Measurements from ENCODE around the gene LRRC32.

The LRRC32 gene

GRCh38 chr11:76662656-76663485 is 7.7 kb downstream of the LRRC32 start:
- H3K36me3 Mint-ChIP-seq (ENCODE audit: low read depth), result no peaks in the 10 kb centered on the region
- H3K27ac Mint-ChIP-seq, result peak overlapping the region in 2 of 3 experiments; percentile 39 to 69
- no peaks in the 10 kb centered on the region for H3K9me3 Mint-ChIP-seq

DNA sequence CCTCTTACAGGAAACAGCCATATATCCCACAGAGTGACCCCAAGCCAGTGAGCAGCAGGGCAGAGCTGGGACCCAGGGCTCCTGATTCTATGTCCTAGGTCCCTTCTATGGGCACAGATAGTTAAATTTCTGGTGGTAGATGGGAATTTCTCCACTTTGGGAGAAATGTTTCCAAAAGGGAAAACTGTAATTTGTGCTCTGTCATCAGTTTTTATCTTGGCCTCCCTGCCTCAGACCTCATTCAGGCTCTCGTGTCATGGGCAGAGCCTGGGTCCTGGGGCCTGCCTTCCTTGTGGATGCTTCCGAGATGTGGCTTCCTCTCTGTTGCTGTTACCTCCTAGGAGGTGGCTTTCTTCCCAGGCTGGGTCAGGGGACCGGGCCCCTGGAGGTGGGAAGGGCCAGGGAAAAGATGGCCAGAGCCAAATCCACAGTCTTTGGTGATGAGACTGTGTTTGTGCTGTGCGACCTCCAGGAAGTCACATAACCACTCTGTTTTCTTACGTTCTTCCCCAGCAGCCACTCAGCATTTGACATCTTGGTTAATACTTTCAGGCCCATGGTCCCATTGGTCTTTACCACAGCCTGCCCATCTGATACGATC is 8.6 kb downstream of the LRRC32 start:
- H3K4me1 Mint-ChIP-seq, result peaks cover 49% of the 10 kb centered on the region
- TF ChIP-seq CTCF (IDR thresholded peaks at IDR 0.05; ENCODE audit: unreplicated experiment in 3 of 3), result no peak
- peak overlapping the region in 2 of 3 experiments; percentile 61 to 69 for H3K27ac Mint-ChIP-seq

More at GRCh38 chr11:76662656-76663485, 7.7 kb downstream of the LRRC32 start:
- Mint-ChIP-seq H3K4me3 (no peak overlapping the region), H3K27me3 (ENCODE audit: low read depth) (peaks cover 18% of the 10 kb centered on the region), H3K4me1 (peaks cover 46% of the 10 kb centered on the region)
- TF ChIP-seq CTCF (IDR thresholded peaks at IDR 0.05; ENCODE audit: unreplicated experiment in 3 of 3), result no peak

GRCh38 chr11:76661306-76661751 is 9.2 kb downstream of the LRRC32 start:
- no peak overlapping the region for H3K4me3 Mint-ChIP-seq
- no peaks in the 10 kb centered on the region for H3K9me3 Mint-ChIP-seq
- H3K36me3 Mint-ChIP-seq (ENCODE audit: low read depth), result no peaks in the 10 kb centered on the region
- H3K27ac Mint-ChIP-seq, result peak overlapping the region in 2 of 3 experiments; percentile 61 to 69
- H3K4me1 Mint-ChIP-seq, result peaks cover 49% of the 10 kb centered on the region
- no peak for TF ChIP-seq CTCF (IDR thresholded peaks at IDR 0.05; ENCODE audit: unreplicated experiment in 3 of 3)
- peaks cover 17% of the 10 kb centered on the region for H3K27me3 Mint-ChIP-seq (ENCODE audit: low read depth)

More for the DNA sequence above, 8.6 kb downstream of the LRRC32 start:
- no peaks in the 10 kb centered on the region for H3K36me3 Mint-ChIP-seq (ENCODE audit: low read depth)
- H3K27me3 Mint-ChIP-seq (ENCODE audit: low read depth), result peaks cover 17% of the 10 kb centered on the region
- H3K4me3 Mint-ChIP-seq, result no peak overlapping the region
- no peaks in the 10 kb centered on the region for H3K9me3 Mint-ChIP-seq

DNA sequence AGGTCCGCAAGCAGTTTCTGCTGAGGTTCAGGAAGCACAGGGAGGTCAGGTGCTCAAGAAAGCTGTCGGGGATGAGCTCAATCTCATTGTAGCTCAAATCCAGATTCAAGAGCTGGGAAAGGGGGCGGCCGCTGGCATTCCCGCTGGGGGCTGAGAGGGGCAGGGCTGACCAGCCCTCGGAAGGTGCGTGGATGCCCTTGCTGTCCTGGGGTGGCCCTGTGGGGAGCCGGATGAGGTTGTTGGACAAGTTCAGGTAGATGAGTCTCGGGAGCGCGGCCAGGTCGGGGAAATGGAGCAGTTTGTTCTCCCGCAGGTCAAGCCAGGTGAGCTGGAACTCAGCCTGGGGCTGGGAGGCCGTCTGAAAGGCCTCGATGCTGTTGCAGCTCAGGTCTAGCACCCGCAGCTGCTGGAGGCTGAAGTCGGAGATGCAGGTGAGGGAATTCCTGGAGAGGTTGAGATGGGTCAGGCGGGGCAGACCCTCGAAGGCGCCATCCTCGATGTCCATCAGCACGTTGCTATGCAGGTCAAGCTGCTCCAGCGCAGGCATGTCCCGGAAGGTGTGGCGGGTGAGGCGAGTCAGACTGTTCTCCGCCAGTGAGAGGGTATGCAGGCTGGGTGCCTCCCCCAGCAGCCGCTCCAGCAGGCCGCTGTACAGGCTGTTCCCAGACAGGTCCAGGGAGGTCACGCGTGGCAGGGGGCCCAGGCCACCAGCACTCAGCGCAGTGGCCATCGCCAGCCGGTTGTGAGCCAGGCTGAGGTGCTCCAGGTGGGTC is 9.8 kb downstream of the LRRC32 start:
- H3K4me3 Mint-ChIP-seq, result no peak overlapping the region
- H3K27me3 Mint-ChIP-seq (ENCODE audit: low read depth), result peaks cover 16% of the 10 kb centered on the region
- TF ChIP-seq CTCF (IDR thresholded peaks at IDR 0.05; ENCODE audit: unreplicated experiment in 3 of 3), result no peak
- H3K36me3 Mint-ChIP-seq (ENCODE audit: low read depth), result no peaks in the 10 kb centered on the region
- H3K27ac Mint-ChIP-seq, result no peak overlapping the region
- H3K9me3 Mint-ChIP-seq, result no peaks in the 10 kb centered on the region
- peaks cover 48% of the 10 kb centered on the region for H3K4me1 Mint-ChIP-seq

GRCh38 chr11:76659672-76660532 is 10.6 kb downstream of the LRRC32 start:
- peaks cover 13% of the 10 kb centered on the region for H3K27me3 Mint-ChIP-seq (ENCODE audit: low read depth)
- H3K4me1 Mint-ChIP-seq, result peaks cover 49% of the 10 kb centered on the region
- no peaks in the 10 kb centered on the region for H3K36me3 Mint-ChIP-seq (ENCODE audit: low read depth)
- no peak for TF ChIP-seq CTCF (IDR thresholded peaks at IDR 0.05; ENCODE audit: unreplicated experiment in 3 of 3)
- H3K4me3 Mint-ChIP-seq, result no peak overlapping the region
- H3K27ac Mint-ChIP-seq, result no peak overlapping the region
- no peaks in the 10 kb centered on the region for H3K9me3 Mint-ChIP-seq

Data from nephron (organoid).